ENCODE data around the gene LAPTM5. TPM values are rescaled to one million over a fixed set of nuclear protein-coding genes. Genes with fewer than 3 reads are reported as not detected.

LAPTM5 gene
- total RNA-seq, 1 experiment from 2014 or later, result 1.9 TPM

GRCh38 chr1:30743584-30744059 lies 14.0 kb downstream of the LAPTM5 start:
- ATAC-seq (no peak), DNase-seq (ENCODE audit: low read depth, low spot score) (no peak)
- Histone ChIP-seq H3K4me3 (ENCODE audit: low read depth in 2 of 2, low read length in 2 of 2) (no peak overlapping the region), H3K9me3 (ENCODE audit: control insufficient read depth, insufficient read depth, low read depth, low read length) (no peaks in the 10 kb centered on the region), H3K4me1 (ENCODE audit: control insufficient read depth, insufficient read depth, low read length) (peaks cover 10% of the 10 kb centered on the region), H3K36me3 (ENCODE audit: control insufficient read depth, insufficient read depth, low read length) (no peaks in the 10 kb centered on the region), H3K27ac (ENCODE audit: low read length) (no peak overlapping the region), H3K27me3 (ENCODE audit: control insufficient read depth, insufficient read depth, low read length) (no peaks in the 10 kb centered on the region)
- intact Hi-C loops (cut with micrococcal nuclease; ENCODE audit: unreplicated experiment), result no loop called here
- TF ChIP-seq CTCF (IDR thresholded peaks at IDR 0.05), result no peak
- TF ChIP-seq POLR2AphosphoS5 (IDR thresholded peaks at IDR 0.05; ENCODE audit: low read depth, low read length), result no peak
- no peak for TF ChIP-seq REST (IDR thresholded peaks at IDR 0.05; ENCODE audit: insufficient read depth in 1 of 2, low read depth in 2 of 2, low read length in 1 of 2)
- no peak for TF ChIP-seq TCF7L2 (IDR thresholded peaks at IDR 0.05; ENCODE audit: low read depth, low read length)
- no peak for TF ChIP-seq SIN3A (IDR thresholded peaks at IDR 0.05; ENCODE audit: borderline replicate concordance, insufficient read depth, low read depth, low read length)
- in situ Hi-C loops (cut with HindIII; ENCODE audit: low pct_unique_long_range_greater_than_20kb, low sequenced_read_pairs), result no loop called here
- no TSS peak for BruUV-seq (replicated peaks)
- CTCF ChIA-PET, result interaction anchor here (0.6 kb wide), 1 partner anchor 182 kb away, joined by 4 read pairs; no protein-coding TSS in a partner anchor
- POLR2A ChIA-PET, result interaction anchor here (0.6 kb wide), 1 partner anchor 1919 kb away, joined by 7 read pairs; no protein-coding TSS in a partner anchor

- H3K27ac ChIP-seq (ENCODE audit: low read length), result no peak overlapping the region
- H3K4me3 ChIP-seq (ENCODE audit: low read depth in 2 of 2, low read length in 2 of 2), result no peak overlapping the region
- H3K36me3 ChIP-seq (ENCODE audit: control insufficient read depth, insufficient read depth, low read length), result no peaks in the 10 kb centered on the region
- intact Hi-C loops (cut with micrococcal nuclease; ENCODE audit: unreplicated experiment), result no loop called here
- in situ Hi-C loops (cut with HindIII; ENCODE audit: low pct_unique_long_range_greater_than_20kb, low sequenced_read_pairs), result no loop called here
- ChIA-PET POLR2A (no interaction called here), CTCF (interaction anchor here (0.8 kb wide), 1 partner anchor 18 kb away, joined by 4 read pairs; no protein-coding TSS in a partner anchor)
- no peaks in the 10 kb centered on the region for H3K9me3 ChIP-seq (ENCODE audit: control insufficient read depth, insufficient read depth, low read depth, low read length)
- BruUV-seq (replicated peaks), result no TSS peak
- H3K4me1 ChIP-seq (ENCODE audit: control insufficient read depth, insufficient read depth, low read length), result peaks cover 10% of the 10 kb centered on the region
- no peaks in the 10 kb centered on the region for H3K27me3 ChIP-seq (ENCODE audit: control insufficient read depth, insufficient read depth, low read length)
- DNase-seq (ENCODE audit: low read depth, low spot score) (no peak), ATAC-seq (no peak)
- TF ChIP-seq POLR2AphosphoS5 (IDR thresholded peaks at IDR 0.05; ENCODE audit: low read depth, low read length), result no peak
These were observed 14.5 kb downstream of the LAPTM5 start for GRCh38 chr1:30742963-30743559.

DNA sequence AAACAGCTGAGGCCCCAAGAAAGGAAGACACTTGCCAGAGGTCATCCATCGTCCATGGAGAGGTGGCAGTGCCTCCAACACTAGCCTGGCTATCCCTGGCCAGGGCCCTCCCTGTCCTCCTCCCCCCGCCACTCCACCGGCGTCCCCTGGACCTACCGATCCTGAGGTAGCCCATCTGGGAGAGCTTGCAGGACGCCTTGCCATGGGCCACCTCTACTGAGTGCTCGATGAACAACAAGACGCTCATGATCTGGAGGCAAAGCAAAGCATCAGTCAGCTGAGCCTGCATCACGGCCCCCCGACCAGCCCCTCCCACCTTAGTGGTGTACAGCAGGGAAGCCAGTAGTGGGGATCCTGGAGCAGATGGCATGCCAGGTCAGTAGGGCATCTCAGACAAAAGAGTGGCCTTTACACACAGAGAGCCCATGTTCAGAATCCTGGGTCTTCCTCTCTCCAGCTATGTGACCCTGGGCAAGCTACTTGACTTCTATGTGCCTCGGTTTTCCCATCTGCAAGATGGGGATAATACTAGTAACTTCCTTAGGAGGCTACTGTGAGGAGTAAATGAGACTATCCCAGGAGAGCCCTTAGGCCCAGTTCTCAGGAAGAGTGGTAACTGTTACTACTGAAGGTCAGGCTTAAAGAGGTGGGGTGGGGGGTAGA lies 15.1 kb downstream of the LAPTM5 start:
- Histone ChIP-seq H3K9me3 (ENCODE audit: control insufficient read depth, insufficient read depth, low read depth, low read length) (no peaks in the 10 kb centered on the region), H3K27ac (ENCODE audit: low read length) (no peak overlapping the region), H3K4me3 (ENCODE audit: low read depth in 2 of 2, low read length in 2 of 2) (no peak overlapping the region), H3K27me3 (ENCODE audit: control insufficient read depth, insufficient read depth, low read length) (no peaks in the 10 kb centered on the region), H3K36me3 (ENCODE audit: control insufficient read depth, insufficient read depth, low read length) (no peaks in the 10 kb centered on the region), H3K4me1 (ENCODE audit: control insufficient read depth, insufficient read depth, low read length) (peaks cover 10% of the 10 kb centered on the region)
- no peak for TF ChIP-seq REST (IDR thresholded peaks at IDR 0.05; ENCODE audit: insufficient read depth in 1 of 2, low read depth in 2 of 2, low read length in 1 of 2)
- no peak for TF ChIP-seq CTCF (IDR thresholded peaks at IDR 0.05)
- TF ChIP-seq POLR2AphosphoS5 (IDR thresholded peaks at IDR 0.05; ENCODE audit: low read depth, low read length), result no peak
- DNase-seq (ENCODE audit: low read depth, low spot score), result no peak
- no TSS peak for BruUV-seq (replicated peaks)
- no peak for ATAC-seq
- in situ Hi-C loops (cut with HindIII; ENCODE audit: low pct_unique_long_range_greater_than_20kb, low sequenced_read_pairs), result no loop called here
- POLR2A ChIA-PET, result no interaction called here
- CTCF ChIA-PET, result interaction anchor here (0.8 kb wide), 1 partner anchor 18 kb away, joined by 4 read pairs; no protein-coding TSS in a partner anchor
- intact Hi-C loops (cut with micrococcal nuclease; ENCODE audit: unreplicated experiment), result no loop called here
